B cell (primary cell): Measurements from ENCODE around the gene FAR2. TPM values are rescaled to one million over a fixed set of nuclear protein-coding genes. Genes with fewer than 3 reads are reported as not detected.

Experiments
- ATAC-seq: fragments of 200-7000 bp; cut with Tn5 transposase; one replicate; pipeline ENCODE4 v1.10.0; 2021; ENCODE audit warnings: low read depth, mild to moderate bottlenecking, moderate number of reproducible peaks, moderate library complexity
- CTCF ChIA-PET: fragments of 350-600 bp; sonication (Branson Sonifier 250); formaldehyde crosslinking; loops from one replicate; lab custom pipeline; 2021; ENCODE audit warnings: antibody characterized with exemption, inconsistent platforms; lab: Charles Lee
- POLR2A ChIA-PET: fragments of 350-600 bp; sonication (Branson Sonifier 250); formaldehyde crosslinking; loops from one replicate; lab custom pipeline; 2021; ENCODE audit warnings: antibody characterized with exemption; lab: Charles Lee
- DNase-seq: peaks from one replicate; pipeline ENCODE4 v3.0.0; 2013
- H2AFZ ChIP-seq: 2 replicates; pipeline ENCODE4 v1.6.1; 2012; ENCODE audit warnings: mild to moderate bottlenecking, low read depth, low read length; ENCODE audit not compliant: insufficient read depth, poor library complexity, severe bottlenecking
- H3K27ac ChIP-seq, 2 donors: 1 replicate in 1 of 2; 2 replicates in 1 of 2; pipeline ENCODE4 v1.5.1; 2012 to 2013; ENCODE audit warnings: low read length in 2 of 2, mild to moderate bottlenecking in 2 of 2, moderate library complexity in 1 of 2
- H3K27me3 ChIP-seq, 4 experiments: fragments of 200-600 bp in 1 of 4; sonication (generic) in 1 of 4; replicated peaks in 1 of 4; 1 replicate in 2 of 4; 2 replicates in 2 of 4; pipeline versions ENCODE4 v1.6.1 to v1.7.0; 2013 to 2016; ENCODE audit warnings: low read length in 3 of 4, mild to moderate bottlenecking in 2 of 4, mixed read lengths in 1 of 4, moderate library complexity in 1 of 4; ENCODE audit not compliant: insufficient read depth in 4 of 4, control insufficient read depth in 3 of 4; ENCODE audit errors: control extremely low read depth in 1 of 4
- H3K36me3 ChIP-seq, 2 experiments: replicated peaks in 1 of 2; 1 replicate in 1 of 2; 2 replicates in 1 of 2; pipeline versions ENCODE4 v1.6.1 to v1.7.1; 2013; ENCODE audit warnings: low read length in 1 of 2; ENCODE audit not compliant: insufficient read depth in 2 of 2, control insufficient read depth in 1 of 2; ENCODE audit errors: control extremely low read depth in 1 of 2, extremely low read depth in 1 of 2
- H3K4me1 ChIP-seq, 2 donors: fragments of 200-600 bp in 1 of 2; sonication (generic) in 1 of 2; 1 replicate in 1 of 2; 2 replicates in 1 of 2; pipeline versions ENCODE4 v1.5.1 to v1.6.1; 2013 to 2017; ENCODE audit warnings: low read length in 2 of 2; ENCODE audit not compliant: control insufficient read depth in 2 of 2, insufficient read depth in 2 of 2
- H3K4me2 ChIP-seq: replicated peaks from 2 replicates; pipeline ENCODE3; 2012; ENCODE audit warnings: mild to moderate bottlenecking, low read depth, low read length; ENCODE audit not compliant: poor library complexity, severe bottlenecking
- H3K4me3 ChIP-seq, 5 experiments: fragments of 200-600 bp in 1 of 5; sonication (generic) in 1 of 5; 1 replicate in 3 of 5; 2 replicates in 2 of 5; pipeline versions ENCODE4 v1.5.1 to v1.7.0; 2011 to 2016; ENCODE audit warnings: low read length in 4 of 5, mild to moderate bottlenecking in 4 of 5, low read depth in 2 of 5, control low read depth in 1 of 5, moderate library complexity in 1 of 5; ENCODE audit not compliant: insufficient read depth in 1 of 5; ENCODE audit errors: control extremely low read depth in 1 of 5, extremely low read depth in 1 of 5
- H3K79me2 ChIP-seq: fragments of 200-600 bp; sonication (generic); one replicate; pipeline ENCODE4 v1.6.0; 2016; ENCODE audit warnings: low read length; ENCODE audit not compliant: control insufficient read depth, insufficient read depth
- H3K9ac ChIP-seq: fragments of 200-600 bp; sonication (generic); 2 replicates; pipeline ENCODE4 v1.6.1; 2017; ENCODE audit warnings: mild to moderate bottlenecking, low read length, moderate library complexity
- H3K9me3 ChIP-seq, 3 donors: one replicate each; pipeline versions ENCODE4 v1.6.1 to v1.7.1; 2013; ENCODE audit warnings: low read length in 2 of 3; ENCODE audit not compliant: control insufficient read depth in 2 of 3, insufficient read depth in 1 of 3; ENCODE audit errors: control extremely low read depth in 1 of 3
- H4K20me1 ChIP-seq: 2 replicates; pipeline ENCODE4 v1.6.0; 2012; ENCODE audit warnings: mild to moderate bottlenecking, low read length; ENCODE audit not compliant: insufficient read depth, control insufficient read depth, poor library complexity, severe bottlenecking
- H3K27ac Mint-ChIP-seq: one replicate; pipeline ENCODE4 v1.8.0; 2021; ENCODE audit warnings: mixed read lengths
- H3K27me3 Mint-ChIP-seq: one replicate; pipeline ENCODE4 v1.8.0; 2021; ENCODE audit warnings: mixed read lengths
- H3K4me1 Mint-ChIP-seq: one replicate; pipeline ENCODE4 v1.8.0; 2021; ENCODE audit warnings: mixed read lengths
- H3K4me3 Mint-ChIP-seq: one replicate; pipeline ENCODE4 v1.8.0; 2021; ENCODE audit warnings: mixed read lengths
- H3K9me3 Mint-ChIP-seq: one replicate; pipeline ENCODE4 v1.8.0; 2022; ENCODE audit warnings: mixed read lengths; ENCODE audit not compliant: insufficient read depth
- CTCF ChIP-seq: fragments of 200-600 bp; IDR thresholded peaks from one replicate; pipeline ENCODE4 v1.8.0; 2022; ENCODE audit warnings: antibody characterized with exemption, mild to moderate bottlenecking
- EZH2 ChIP-seq: IDR thresholded peaks from 2 replicates; pipeline ENCODE4 v1.6.1; 2012; ENCODE audit warnings: borderline replicate concordance, low read depth, mild to moderate bottlenecking, moderate library complexity, low read length; ENCODE audit not compliant: insufficient read depth, poor library complexity, severe bottlenecking
- WGBS: methylation state at CpG from one replicate; pipeline ENCODE4 v1.1.5; 2013; ENCODE audit warnings: missing lambda C conversion rate; ENCODE audit not compliant: insufficient coverage; 5-methylcytosine and 5-hydroxymethylcytosine counted together
- intact Hi-C: fragments of 100-400 bp; cut with micrococcal nuclease; formaldehyde crosslinking; loops from one replicate; pipeline ENCODE4 v1.10.0; 2022
- polyA plus RNA-seq: library from polyadenylated mRNA; depleted of rRNA; stranded (reverse); fragments of >200 nt; gene quantifications from 2 replicates; pipeline ENCODE4 v1.2.3, GENCODE V29; 2012
- total RNA-seq, 2 donors: library from RNA; stranded (reverse); fragments of 120-200 nt in 1 of 2; gene quantifications; 1 replicate in 1 of 2; 2 replicates in 1 of 2; pipeline versions ENCODE4 v1.2.3 to v1.2.4, GENCODE V29; 2013 to 2022

Gene FAR2
- total and polyA plus RNA-seq, 2 donors (not counting 1 experiment from before 2014, with no cell fraction given), result 0.39 TPM; not detected in 1

GRCh38 chr12:29291226-29291625, 142.1 kb downstream of the FAR2 start:
- Mint-ChIP-seq H3K4me3 (no peak overlapping the region), H3K4me1 (no peaks in the 10 kb centered on the region), H3K9me3 (peaks cover 3% of the 10 kb centered on the region), H3K27ac (no peak overlapping the region), H3K27me3 (no peaks in the 10 kb centered on the region)
- Histone ChIP-seq H3K9ac (no peak overlapping the region), H3K4me2 (no peak overlapping the region), H3K4me3 (no peak overlapping the region), H3K9me3 (peaks cover 0 to 2% (median 0%) of the 10 kb centered on the region in 3 donors), H3K27ac (no peak overlapping the region), H2AFZ (no peak overlapping the region), H4K20me1 (no peaks in the 10 kb centered on the region), H3K79me2 (no peaks in the 10 kb centered on the region), H3K36me3 (no peaks in the 10 kb centered on the region), H3K4me1 (no peaks in the 10 kb centered on the region), H3K27me3 (no peaks in the 10 kb centered on the region)
- ATAC-seq, result no peak
- ChIA-PET POLR2A (no interaction called here), CTCF (no interaction called here)
- intact Hi-C loops, result no loop called here
- TF ChIP-seq EZH2 (no peak), CTCF (no peak)
- DNase-seq, result no peak
- 21% methylated on average over 2 of the region's 3 CpGs for WGBS

DNA sequence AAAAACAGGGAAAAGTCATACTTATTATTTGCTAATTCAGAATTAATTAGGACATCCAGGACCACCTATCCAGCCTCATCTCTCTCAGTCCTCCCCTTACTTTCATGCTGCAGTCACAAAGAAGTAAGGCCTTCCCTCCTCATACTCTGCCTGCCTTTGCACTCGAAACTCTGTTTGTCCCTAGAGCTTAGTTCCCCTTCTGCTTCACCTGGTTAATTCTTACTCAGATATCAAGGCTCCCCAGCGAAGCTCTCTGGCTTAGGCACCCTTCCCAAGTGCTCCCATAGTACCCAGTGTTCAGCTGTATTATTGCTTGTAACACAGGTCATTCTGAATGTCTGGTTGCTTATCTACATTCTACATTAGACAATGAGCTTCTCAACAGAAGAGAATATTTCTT, 150.6 kb downstream of the FAR2 start:
- intact Hi-C loops, result no loop called here
- no peak for DNase-seq
- H2AFZ ChIP-seq, result no peak overlapping the region
- ChIA-PET POLR2A (no interaction called here), CTCF (no interaction called here)
- no peaks in the 10 kb centered on the region for H3K79me2 ChIP-seq
- Mint-ChIP-seq H3K4me3 (no peak overlapping the region), H3K27me3 (no peaks in the 10 kb centered on the region), H3K9me3 (no peaks in the 10 kb centered on the region), H3K4me1 (no peaks in the 10 kb centered on the region), H3K27ac (no peak overlapping the region)
- no peak overlapping the region for H3K4me3 ChIP-seq
- H3K4me1 ChIP-seq, result no peaks in the 10 kb centered on the region
- H3K9me3 ChIP-seq, result no peaks in the 10 kb centered on the region
- no peaks in the 10 kb centered on the region for H3K36me3 ChIP-seq
- WGBS, result 38% methylated on average over 2 of the region's 2 CpGs
- no peak overlapping the region for H3K4me2 ChIP-seq
- no peak overlapping the region for H3K27ac ChIP-seq
- ATAC-seq, result no peak
- TF ChIP-seq CTCF, result no peak
- TF ChIP-seq EZH2, result no peak
- H3K9ac ChIP-seq, result no peak overlapping the region
- H3K27me3 ChIP-seq, result no peaks in the 10 kb centered on the region
- H4K20me1 ChIP-seq, result no peaks in the 10 kb centered on the region
